Activated T-helper 2 cell treated with anti-CD3 and anti-CD28 coated beads, Interferon-gamma antibody, Interleukin-2, Interleukin-4, amounts not matched to agents 10 μg/mL and 5 μg/mL and 100 μg/mL, durations not matched to agents 14 hours and 24 hours and 36 hours (primary cell): ENCODE data around the gene INPP5B. TPM values are rescaled to one million over a fixed set of nuclear protein-coding genes. Genes with fewer than 3 reads are reported as not detected.

ENCODE experiments used
- DNase-seq: peaks from one replicate; pipeline ENCODE4 v3.0.0; 2021; ENCODE audit warnings: low spot score
- H3K27ac Mint-ChIP-seq: one replicate; pipeline ENCODE4 v1.8.0; 2021; ENCODE audit warnings: mixed read lengths
- H3K27me3 Mint-ChIP-seq: one replicate; pipeline ENCODE4 v1.8.0; 2021; ENCODE audit warnings: low read depth, mixed read lengths
- H3K36me3 Mint-ChIP-seq: one replicate; pipeline ENCODE4 v1.8.0; 2021; ENCODE audit warnings: low read depth, mixed read lengths
- H3K4me1 Mint-ChIP-seq: one replicate; pipeline ENCODE4 v1.8.0; 2021; ENCODE audit warnings: low read depth, mixed read lengths
- H3K4me3 Mint-ChIP-seq: one replicate; pipeline ENCODE4 v1.8.0; 2021; ENCODE audit warnings: low read depth, mild to moderate bottlenecking, moderate library complexity, mixed read lengths
- H3K9me3 Mint-ChIP-seq: one replicate; pipeline ENCODE4 v1.8.0; 2021; ENCODE audit warnings: mixed read lengths
- intact Hi-C: fragments of 100-400 bp; cut with micrococcal nuclease; formaldehyde crosslinking; loops from one replicate; pipeline ENCODE4 v1.15.1; 2023
- total RNA-seq: library from RNA; stranded (reverse); gene quantifications from 2 replicates; pipeline ENCODE4 v1.2.3, GENCODE V29; 2022

Gene INPP5B
- total RNA-seq, 1 donor from 2014 or later = 23.1 TPM

DNA sequence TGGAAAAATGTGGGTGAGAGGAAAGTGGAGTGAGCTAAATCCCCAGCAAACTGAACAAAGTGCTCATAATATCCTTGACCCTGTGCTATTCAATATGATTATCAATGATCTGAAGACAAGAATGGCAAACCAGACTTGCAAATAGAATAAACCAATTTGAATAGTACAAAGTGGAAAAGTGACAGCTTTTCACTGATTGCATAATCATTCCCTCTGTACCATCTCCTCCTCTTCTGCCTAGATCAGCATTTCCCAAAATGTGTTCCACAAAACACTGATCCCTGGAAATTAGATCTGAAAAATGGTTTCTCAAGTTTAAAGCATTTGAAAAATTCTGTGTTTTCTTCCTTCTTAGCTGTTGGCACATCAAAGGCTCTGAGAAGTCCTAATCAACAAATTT is 95.6 kb downstream of the INPP5B start:
- Mint-ChIP-seq H3K9me3 (no peaks in the 10 kb centered on the region), H3K27ac (no peak overlapping the region), H3K4me1 (peaks cover 28% of the 10 kb centered on the region), H3K27me3 (no peaks in the 10 kb centered on the region), H3K36me3 (peaks cover 33% of the 10 kb centered on the region), H3K4me3 (no peak overlapping the region)
- DNase-seq = no peak
- intact Hi-C loops = no loop called here

DNA sequence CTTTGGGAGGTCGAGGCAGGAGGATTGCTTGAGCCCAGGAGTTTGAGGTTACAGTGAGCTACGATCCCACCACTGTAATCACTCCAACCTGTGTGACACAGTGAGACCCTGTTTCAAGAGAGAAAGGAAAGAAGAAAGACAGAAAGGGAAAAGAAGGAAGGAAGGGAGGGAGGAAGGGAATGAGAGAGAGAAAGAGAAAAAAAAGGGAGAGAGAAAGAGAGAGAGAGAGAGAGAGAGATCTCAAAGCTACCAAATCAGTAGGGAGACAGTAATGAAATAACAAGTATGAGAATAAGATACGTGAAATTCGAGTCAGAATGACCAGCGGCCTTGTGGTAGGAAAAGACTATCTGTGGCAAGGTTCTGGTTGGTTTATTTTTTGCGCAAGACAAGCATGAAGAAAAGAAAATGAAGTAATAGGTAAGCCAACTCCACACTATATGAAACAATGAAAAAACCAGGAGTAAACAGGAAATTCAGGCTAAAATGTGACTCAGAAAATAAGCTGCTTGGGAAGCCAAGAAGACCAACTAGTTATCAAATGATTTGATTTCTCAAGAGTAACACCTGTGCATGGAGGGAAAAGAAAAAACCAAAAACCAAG is 96.4 kb downstream of the INPP5B start:
- peaks cover 28% of the 10 kb centered on the region for H3K4me1 Mint-ChIP-seq
- no peak overlapping the region for H3K27ac Mint-ChIP-seq
- H3K4me3 Mint-ChIP-seq = no peak overlapping the region
- no peak for DNase-seq
- no peaks in the 10 kb centered on the region for H3K9me3 Mint-ChIP-seq
- peaks cover 39% of the 10 kb centered on the region for H3K36me3 Mint-ChIP-seq
- H3K27me3 Mint-ChIP-seq = no peaks in the 10 kb centered on the region
- intact Hi-C loops = no loop called here

DNA sequence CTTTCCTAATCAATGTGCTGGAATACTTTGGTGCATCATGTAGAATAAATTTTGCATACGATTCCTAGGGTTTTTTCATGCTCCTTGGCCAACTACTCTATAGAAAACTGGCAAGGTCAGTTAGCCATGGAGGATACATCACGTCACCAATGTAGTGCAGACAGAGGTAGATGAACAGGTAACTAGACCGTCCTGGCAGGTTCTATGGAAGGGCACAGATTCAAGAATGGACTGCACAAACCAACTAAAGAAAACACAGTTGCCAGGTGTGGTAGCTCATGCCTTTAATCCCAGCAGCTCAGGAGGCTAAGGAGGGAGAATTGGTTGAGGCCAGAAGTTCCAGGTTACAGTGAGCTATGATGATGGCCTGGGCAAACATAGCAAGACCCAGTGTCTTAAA is 97.4 kb downstream of the INPP5B start:
- no peak overlapping the region for H3K4me3 Mint-ChIP-seq
- no peak for DNase-seq
- H3K27me3 Mint-ChIP-seq = no peaks in the 10 kb centered on the region
- H3K4me1 Mint-ChIP-seq = peaks cover 26% of the 10 kb centered on the region
- intact Hi-C loops = no loop called here
- H3K9me3 Mint-ChIP-seq = no peaks in the 10 kb centered on the region
- no peak overlapping the region for H3K27ac Mint-ChIP-seq
- peaks cover 33% of the 10 kb centered on the region for H3K36me3 Mint-ChIP-seq

DNA sequence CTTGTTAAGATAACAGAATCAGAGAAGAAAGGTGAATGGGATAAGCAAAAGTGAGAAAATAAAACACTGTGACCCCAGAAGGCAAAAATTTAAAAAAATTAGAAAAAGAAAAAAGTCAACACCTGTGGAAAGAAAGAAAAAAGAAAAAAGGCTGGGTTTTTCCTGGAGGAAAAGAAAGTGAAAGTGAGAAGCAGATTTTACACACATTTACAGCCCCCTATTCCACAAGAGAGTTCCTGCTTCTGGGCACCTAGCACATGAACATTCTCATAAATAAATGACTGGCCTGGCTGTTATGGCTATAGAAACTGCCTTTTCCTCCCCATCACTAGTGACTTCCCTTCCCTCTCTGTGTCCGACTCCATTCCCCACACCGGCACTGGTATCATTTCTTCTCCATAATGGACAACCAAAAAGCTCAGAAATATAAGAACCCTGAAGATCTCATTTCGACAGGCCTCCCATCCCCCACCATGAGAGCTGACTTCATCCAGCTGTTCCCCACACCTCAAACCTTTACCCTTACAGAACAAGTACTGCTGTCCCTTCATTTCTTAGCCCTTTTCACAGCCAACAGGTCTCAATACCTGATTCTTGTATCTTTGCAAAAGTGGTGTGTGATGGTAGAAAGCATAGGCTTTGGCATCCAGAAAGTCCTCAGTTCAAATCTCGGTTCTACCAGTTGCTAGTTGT is 100.1 kb downstream of the INPP5B start:
- H3K36me3 Mint-ChIP-seq = peaks cover 24% of the 10 kb centered on the region
- intact Hi-C loops = no loop called here
- H3K4me3 Mint-ChIP-seq = peak overlapping the region; percentile 48
- DNase-seq = no peak
- peak overlapping the region; percentile 2 for H3K27ac Mint-ChIP-seq
- H3K4me1 Mint-ChIP-seq = peaks cover 26% of the 10 kb centered on the region
- H3K9me3 Mint-ChIP-seq = no peaks in the 10 kb centered on the region
- H3K27me3 Mint-ChIP-seq = no peaks in the 10 kb centered on the region

DNA sequence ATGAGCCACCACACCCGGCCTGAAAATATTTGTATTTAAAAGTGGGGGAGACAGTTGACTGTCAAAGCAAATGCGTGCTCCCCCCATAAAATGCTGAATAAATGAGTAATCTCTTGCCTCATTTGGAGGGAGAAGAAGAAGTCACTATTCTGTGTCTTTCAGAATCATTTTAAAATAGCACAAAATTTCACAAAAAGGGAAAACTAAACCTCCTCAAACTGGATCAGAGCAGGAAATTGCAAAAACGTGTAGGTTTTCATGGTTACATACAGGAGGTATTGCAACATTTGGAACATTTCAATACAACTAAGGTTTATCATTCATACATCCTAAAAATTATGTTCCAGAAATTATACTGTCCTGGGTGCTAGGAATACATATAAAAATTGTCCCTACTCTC is 101.1 kb downstream of the INPP5B start:
- Mint-ChIP-seq H3K9me3 (no peaks in the 10 kb centered on the region), H3K4me1 (peaks cover 26% of the 10 kb centered on the region), H3K27ac (no peak overlapping the region), H3K4me3 (no peak overlapping the region), H3K27me3 (no peaks in the 10 kb centered on the region), H3K36me3 (peaks cover 24% of the 10 kb centered on the region)
- DNase-seq = no peak
- intact Hi-C loops = no loop called here

DNA sequence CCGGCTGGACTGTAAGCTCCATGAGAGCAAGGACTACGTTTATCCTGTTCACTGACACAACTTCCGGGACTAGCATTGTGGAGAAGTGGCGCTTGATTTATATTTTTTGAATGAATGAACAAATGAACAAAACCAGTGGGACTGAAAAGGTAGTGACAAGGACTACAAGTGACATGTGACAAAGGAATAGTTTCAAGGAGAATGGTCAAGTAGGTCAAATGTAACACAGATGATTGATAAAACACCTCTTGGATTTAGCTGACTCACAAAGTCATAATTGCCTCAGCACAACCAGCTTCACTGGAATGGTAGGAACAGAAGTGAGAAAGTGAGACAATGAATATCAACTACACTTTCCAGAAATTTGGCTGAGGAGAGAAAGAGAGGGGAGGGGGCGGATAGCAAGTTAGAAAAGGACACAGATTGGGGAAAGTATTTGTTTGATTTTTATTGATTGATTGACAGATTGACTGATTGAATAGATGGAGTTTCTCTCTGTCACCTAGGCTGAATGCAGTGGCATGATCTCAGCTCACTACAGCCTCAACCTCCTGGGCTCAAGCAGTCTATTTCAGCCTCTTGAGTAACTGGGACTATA is 101.7 kb downstream of the INPP5B start:
- no peaks in the 10 kb centered on the region for H3K9me3 Mint-ChIP-seq
- H3K36me3 Mint-ChIP-seq = peaks cover 29% of the 10 kb centered on the region
- no peak overlapping the region for H3K4me3 Mint-ChIP-seq
- no peaks in the 10 kb centered on the region for H3K27me3 Mint-ChIP-seq
- no peak for DNase-seq
- H3K27ac Mint-ChIP-seq = no peak overlapping the region
- intact Hi-C loops = no loop called here
- peaks cover 26% of the 10 kb centered on the region for H3K4me1 Mint-ChIP-seq

DNA sequence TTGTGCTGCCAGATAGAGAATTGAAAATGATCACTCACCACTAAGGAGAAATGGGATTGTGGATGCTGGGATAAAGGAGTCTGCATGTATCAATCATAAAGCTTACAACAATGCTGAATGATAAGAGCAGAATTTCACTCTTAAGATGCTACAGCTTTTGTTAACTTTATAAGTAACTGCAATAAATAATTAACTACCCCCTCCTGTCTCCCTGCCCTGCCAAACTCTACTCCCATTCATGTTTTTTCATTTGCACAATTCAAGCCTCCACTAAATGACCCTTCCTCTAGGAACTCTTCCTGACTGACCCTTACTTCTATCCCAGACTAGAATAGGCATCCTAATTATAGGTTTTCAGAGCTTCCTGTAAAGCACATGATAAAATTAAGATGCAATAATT is 102.3 kb downstream of the INPP5B start:
- Mint-ChIP-seq H3K27me3 (no peaks in the 10 kb centered on the region), H3K4me1 (peaks cover 26% of the 10 kb centered on the region), H3K9me3 (no peaks in the 10 kb centered on the region), H3K27ac (peak overlapping the region; percentile 11), H3K4me3 (no peak overlapping the region), H3K36me3 (peaks cover 35% of the 10 kb centered on the region)
- DNase-seq = no peak
- intact Hi-C loops = no loop called here

DNA sequence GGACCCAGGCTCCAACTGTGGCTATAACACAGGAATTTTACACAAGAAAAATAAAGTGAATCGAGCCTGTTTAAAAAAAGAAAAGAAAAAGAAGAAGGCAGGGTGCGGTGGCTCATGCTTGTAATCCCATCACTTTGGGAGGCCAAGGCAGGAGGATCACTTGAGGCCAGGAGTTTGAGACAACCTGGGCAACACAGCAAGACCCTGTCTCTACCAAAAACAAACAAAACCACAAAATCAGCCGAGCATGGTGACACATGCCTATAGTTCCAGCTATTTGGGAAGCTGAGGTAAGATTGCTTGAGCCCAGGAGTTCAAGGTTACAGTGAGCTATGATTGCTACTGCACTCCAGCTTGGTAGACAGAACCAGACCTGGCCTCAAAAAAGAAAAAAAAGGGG is 105.2 kb downstream of the INPP5B start:
- no peaks in the 10 kb centered on the region for H3K27me3 Mint-ChIP-seq
- intact Hi-C loops = no loop called here
- peaks cover 20% of the 10 kb centered on the region for H3K4me1 Mint-ChIP-seq
- H3K9me3 Mint-ChIP-seq = no peaks in the 10 kb centered on the region
- DNase-seq = no peak
- no peak overlapping the region for H3K27ac Mint-ChIP-seq
- no peak overlapping the region for H3K4me3 Mint-ChIP-seq
- peaks cover 50% of the 10 kb centered on the region for H3K36me3 Mint-ChIP-seq

DNA sequence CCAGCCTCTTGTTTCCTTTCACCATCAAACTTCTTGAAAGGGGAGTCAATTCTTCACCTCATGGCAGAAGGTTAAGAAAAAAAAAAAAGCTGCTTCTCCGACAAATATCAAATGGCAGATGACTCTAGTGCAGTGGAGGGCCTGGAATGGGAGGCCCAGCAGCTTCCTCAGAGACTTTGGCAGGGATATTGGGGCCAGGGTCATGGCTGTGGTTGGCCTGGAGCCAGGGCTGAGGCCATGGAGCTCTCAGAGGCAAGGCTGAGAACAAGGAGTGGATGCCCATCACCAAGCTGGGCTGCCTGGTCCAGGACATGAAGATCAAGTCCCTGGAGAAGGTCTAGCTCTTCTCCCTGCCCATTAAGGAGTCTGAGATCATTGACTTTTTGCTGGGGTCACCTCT is 106.1 kb downstream of the INPP5B start:
- H3K27me3 Mint-ChIP-seq = no peaks in the 10 kb centered on the region
- peaks cover 52% of the 10 kb centered on the region for H3K36me3 Mint-ChIP-seq
- intact Hi-C loops = no loop called here
- no peak overlapping the region for H3K27ac Mint-ChIP-seq
- H3K4me3 Mint-ChIP-seq = no peak overlapping the region
- H3K9me3 Mint-ChIP-seq = no peaks in the 10 kb centered on the region
- peaks cover 16% of the 10 kb centered on the region for H3K4me1 Mint-ChIP-seq
- DNase-seq = no peak

DNA sequence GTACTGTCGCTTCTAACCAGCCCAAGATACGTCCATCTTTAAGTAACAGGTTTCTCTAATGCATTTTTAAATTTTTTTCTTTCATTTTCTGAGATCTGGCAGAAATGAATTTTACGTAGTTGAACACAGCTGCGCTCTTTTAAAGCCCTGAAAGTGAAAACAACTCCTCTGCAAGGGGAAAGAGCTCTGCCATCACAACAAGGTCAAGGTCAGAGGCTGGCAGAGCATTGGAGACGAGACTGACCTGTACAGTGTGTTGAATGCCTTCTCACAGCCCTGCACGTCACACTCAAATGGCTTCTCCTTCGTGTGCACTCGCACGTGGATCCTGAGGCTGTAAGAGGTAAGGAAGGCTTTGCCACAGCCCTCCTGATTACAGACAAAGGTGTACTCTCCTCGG is 107.2 kb downstream of the INPP5B start:
- Mint-ChIP-seq H3K36me3 (peaks cover 56% of the 10 kb centered on the region), H3K27me3 (no peaks in the 10 kb centered on the region), H3K4me3 (no peak overlapping the region), H3K4me1 (peaks cover 12% of the 10 kb centered on the region), H3K27ac (no peak overlapping the region), H3K9me3 (no peaks in the 10 kb centered on the region)
- intact Hi-C loops = no loop called here
- DNase-seq = no peak

DNA sequence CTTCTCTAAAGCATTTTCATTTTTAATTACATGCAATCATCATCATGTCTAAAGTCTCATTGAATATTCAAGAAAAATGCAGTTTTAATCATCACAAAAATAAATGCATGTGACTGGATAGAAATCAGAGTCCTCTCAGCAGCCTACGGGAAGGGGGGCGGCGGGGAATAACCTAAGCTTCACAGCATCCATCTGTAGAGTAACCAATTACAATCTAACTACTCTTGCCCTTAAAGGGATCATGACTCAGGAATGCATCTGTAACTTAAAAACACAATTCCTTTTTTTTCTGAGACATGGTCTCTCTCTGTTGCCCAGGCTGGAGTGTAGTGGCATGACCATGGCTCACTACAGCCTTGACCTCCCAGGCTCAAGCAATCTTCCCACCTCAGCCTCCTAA is 110.1 kb downstream of the INPP5B start:
- no peak for DNase-seq
- Mint-ChIP-seq H3K4me1 (no peaks in the 10 kb centered on the region), H3K27ac (no peak overlapping the region), H3K9me3 (no peaks in the 10 kb centered on the region), H3K4me3 (no peak overlapping the region), H3K27me3 (no peaks in the 10 kb centered on the region), H3K36me3 (peaks cover 66% of the 10 kb centered on the region)
- intact Hi-C loops = no loop called here

DNA sequence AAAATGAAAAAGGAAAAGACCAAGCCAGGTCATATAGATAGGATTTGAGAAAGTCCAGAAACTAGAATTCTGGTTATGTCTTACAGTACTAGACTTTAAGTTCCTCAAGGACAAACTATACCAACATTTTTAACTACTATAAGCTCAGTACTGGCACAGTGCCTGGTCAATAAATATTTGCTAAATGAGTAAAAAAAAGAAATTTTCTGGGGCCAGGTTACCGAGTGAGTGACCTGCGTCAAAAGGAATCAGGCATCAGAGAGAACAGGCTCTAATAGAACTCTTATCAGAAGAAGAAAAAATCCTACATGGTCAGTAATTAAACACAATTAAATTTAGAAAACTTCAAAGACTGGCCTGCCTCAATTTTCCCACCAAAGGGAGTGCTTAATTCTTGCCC is 115.0 kb downstream of the INPP5B start:
- no peak overlapping the region for H3K27ac Mint-ChIP-seq
- H3K4me3 Mint-ChIP-seq = no peak overlapping the region
- peaks cover 60% of the 10 kb centered on the region for H3K36me3 Mint-ChIP-seq
- no peak for DNase-seq
- H3K9me3 Mint-ChIP-seq = no peaks in the 10 kb centered on the region
- no peaks in the 10 kb centered on the region for H3K27me3 Mint-ChIP-seq
- H3K4me1 Mint-ChIP-seq = no peaks in the 10 kb centered on the region
- intact Hi-C loops = no loop called here

DNA sequence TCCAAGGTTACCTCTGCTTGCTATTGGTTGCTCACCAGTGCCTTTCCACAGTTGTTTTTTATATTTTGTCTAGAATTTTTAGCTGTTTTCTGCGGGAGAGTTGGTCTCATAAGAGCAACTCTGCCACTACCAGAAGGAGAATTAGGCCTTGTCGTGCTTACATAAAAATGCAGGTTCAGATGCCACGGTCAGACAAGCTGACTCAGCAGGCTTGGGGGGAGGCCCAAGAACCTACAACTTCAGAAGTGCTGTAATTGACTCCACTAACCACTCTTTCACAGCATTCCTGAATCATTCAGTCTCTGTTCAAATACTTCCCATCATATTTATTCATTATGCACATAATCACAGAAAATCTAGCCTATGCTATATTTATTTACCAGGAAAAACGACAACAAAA is 115.7 kb downstream of the INPP5B start:
- no peak for DNase-seq
- intact Hi-C loops = no loop called here
- no peak overlapping the region for H3K4me3 Mint-ChIP-seq
- no peak overlapping the region for H3K27ac Mint-ChIP-seq
- no peaks in the 10 kb centered on the region for H3K27me3 Mint-ChIP-seq
- peaks cover 57% of the 10 kb centered on the region for H3K36me3 Mint-ChIP-seq
- H3K4me1 Mint-ChIP-seq = no peaks in the 10 kb centered on the region
- no peaks in the 10 kb centered on the region for H3K9me3 Mint-ChIP-seq
